ENCODE measurements around the gene PLXNA4. TPM values are rescaled to one million over a fixed set of nuclear protein-coding genes. Genes with fewer than 3 reads are reported as not detected.

PLXNA4 gene
- total RNA-seq, 3 donors from 2014 or later: 0.08 to 0.38 (median 0.08) TPM

- H3K4me1 Mint-ChIP-seq (ENCODE audit: low read depth): no peaks in the 10 kb centered on the region
- no peaks in the 10 kb centered on the region for H3K9me3 Mint-ChIP-seq
- H3K27me3 Mint-ChIP-seq (ENCODE audit: low read depth): peaks cover 7% of the 10 kb centered on the region
- ATAC-seq (no peak), DNase-seq (no peak)
- no peaks in the 10 kb centered on the region for H3K36me3 Mint-ChIP-seq (ENCODE audit: insufficient read depth)
- no peak overlapping the region for H3K4me3 Mint-ChIP-seq
Observed at GRCh38 chr7:132255898-132256297, 320.4 kb downstream of the PLXNA4 start.

DNA sequence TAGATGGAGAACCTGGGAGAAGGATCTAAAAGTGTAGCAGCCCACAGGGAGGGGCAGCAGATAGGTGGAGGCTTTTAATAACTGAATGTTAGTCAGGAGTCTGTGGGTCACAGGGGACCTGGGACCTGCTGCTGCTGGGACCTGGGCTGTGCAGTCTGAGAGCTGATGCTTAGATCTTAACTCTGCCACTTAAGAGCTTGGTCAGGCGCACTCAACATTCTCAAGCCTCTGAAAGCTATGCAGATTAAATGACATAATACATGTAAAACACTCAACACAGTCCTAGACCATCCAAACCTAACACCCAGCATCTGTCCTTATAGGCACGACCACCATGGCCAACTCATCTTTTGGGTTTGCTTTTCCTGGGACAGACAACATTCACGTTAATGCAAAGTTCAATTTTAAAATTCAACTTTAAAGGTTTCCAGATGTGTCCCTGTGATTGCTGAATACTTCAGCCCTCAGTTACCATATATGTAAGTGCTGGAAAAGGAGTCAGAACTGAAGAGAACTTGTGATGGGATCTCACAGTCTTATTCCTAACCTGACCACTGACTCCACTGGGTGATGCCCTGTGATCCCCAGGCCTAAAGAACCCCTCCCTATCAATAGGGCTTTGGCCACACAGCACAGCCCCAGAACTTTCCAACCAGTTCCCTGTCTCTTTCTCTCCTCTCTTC lies 321.0 kb downstream of the PLXNA4 start:
- ATAC-seq (no peak), DNase-seq (no peak)
- Mint-ChIP-seq H3K9me3 (no peaks in the 10 kb centered on the region), H3K4me1 (ENCODE audit: low read depth) (no peaks in the 10 kb centered on the region), H3K4me3 (no peak overlapping the region), H3K36me3 (ENCODE audit: insufficient read depth) (no peaks in the 10 kb centered on the region), H3K27me3 (ENCODE audit: low read depth) (peaks cover 7% of the 10 kb centered on the region)

DNA sequence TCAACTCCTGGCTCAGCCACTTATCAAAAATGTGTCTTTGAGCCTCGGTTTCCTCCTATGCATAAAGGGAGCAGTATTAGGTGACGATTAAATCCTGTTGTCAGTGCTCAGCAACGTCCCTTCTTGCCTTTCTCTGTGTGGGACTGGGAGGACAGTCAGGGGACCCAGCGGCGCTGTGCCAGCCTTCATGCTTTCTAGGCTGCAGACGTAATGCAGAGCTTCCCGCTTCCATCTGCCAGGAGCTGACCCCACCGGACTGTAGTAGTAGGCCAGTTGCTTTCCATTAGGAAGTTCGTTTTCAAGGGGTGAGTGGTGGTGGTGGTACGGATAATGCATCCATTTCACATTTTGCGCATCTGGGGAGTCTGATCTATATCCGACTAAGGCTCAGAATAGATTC lies 321.8 kb downstream of the PLXNA4 start:
- no peak overlapping the region for H3K4me3 Mint-ChIP-seq
- H3K27me3 Mint-ChIP-seq (ENCODE audit: low read depth): peaks cover 11% of the 10 kb centered on the region
- no peaks in the 10 kb centered on the region for H3K9me3 Mint-ChIP-seq
- no peaks in the 10 kb centered on the region for H3K36me3 Mint-ChIP-seq (ENCODE audit: insufficient read depth)
- no peak for DNase-seq
- ATAC-seq: no peak
- H3K4me1 Mint-ChIP-seq (ENCODE audit: low read depth): no peaks in the 10 kb centered on the region

DNA sequence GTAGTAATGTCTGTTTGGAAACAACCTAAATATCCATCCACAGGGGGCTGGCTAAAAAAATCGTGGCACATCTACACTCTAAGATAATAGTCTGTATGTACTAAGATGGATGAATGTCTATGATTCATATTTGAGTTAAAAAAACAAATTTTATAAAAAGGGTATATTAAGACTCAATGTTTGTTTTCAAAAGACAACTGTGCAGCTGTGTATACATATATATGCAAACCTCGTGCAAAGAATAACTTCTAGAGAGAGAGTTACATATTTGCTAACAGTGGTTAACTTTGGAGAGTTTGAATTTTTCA lies 323.5 kb downstream of the PLXNA4 start:
- no peak for DNase-seq
- peaks cover 12% of the 10 kb centered on the region for H3K27me3 Mint-ChIP-seq (ENCODE audit: low read depth)
- H3K4me1 Mint-ChIP-seq (ENCODE audit: low read depth): no peaks in the 10 kb centered on the region
- no peaks in the 10 kb centered on the region for H3K9me3 Mint-ChIP-seq
- H3K36me3 Mint-ChIP-seq (ENCODE audit: insufficient read depth): peaks cover 2% of the 10 kb centered on the region
- no peak for ATAC-seq
- H3K4me3 Mint-ChIP-seq: no peak overlapping the region

- Mint-ChIP-seq H3K9me3 (no peaks in the 10 kb centered on the region), H3K36me3 (ENCODE audit: insufficient read depth) (peaks cover 2% of the 10 kb centered on the region), H3K4me1 (ENCODE audit: low read depth) (no peaks in the 10 kb centered on the region), H3K4me3 (no peak overlapping the region), H3K27me3 (ENCODE audit: low read depth) (peaks cover 13% of the 10 kb centered on the region)
- DNase-seq (no peak), ATAC-seq (no peak)
Observed at GRCh38 chr7:132251327-132251659, 325.0 kb downstream of the PLXNA4 start.

- peaks cover 13% of the 10 kb centered on the region for H3K27me3 Mint-ChIP-seq (ENCODE audit: low read depth)
- no peaks in the 10 kb centered on the region for H3K4me1 Mint-ChIP-seq (ENCODE audit: low read depth)
- peaks cover 2% of the 10 kb centered on the region for H3K36me3 Mint-ChIP-seq (ENCODE audit: insufficient read depth)
- no peak overlapping the region for H3K4me3 Mint-ChIP-seq
- ATAC-seq: no peak
- no peak for DNase-seq
- peaks cover under 1% of the 10 kb centered on the region for H3K9me3 Mint-ChIP-seq
Observed at GRCh38 chr7:132250480-132251326, 325.6 kb downstream of the PLXNA4 start.

DNA sequence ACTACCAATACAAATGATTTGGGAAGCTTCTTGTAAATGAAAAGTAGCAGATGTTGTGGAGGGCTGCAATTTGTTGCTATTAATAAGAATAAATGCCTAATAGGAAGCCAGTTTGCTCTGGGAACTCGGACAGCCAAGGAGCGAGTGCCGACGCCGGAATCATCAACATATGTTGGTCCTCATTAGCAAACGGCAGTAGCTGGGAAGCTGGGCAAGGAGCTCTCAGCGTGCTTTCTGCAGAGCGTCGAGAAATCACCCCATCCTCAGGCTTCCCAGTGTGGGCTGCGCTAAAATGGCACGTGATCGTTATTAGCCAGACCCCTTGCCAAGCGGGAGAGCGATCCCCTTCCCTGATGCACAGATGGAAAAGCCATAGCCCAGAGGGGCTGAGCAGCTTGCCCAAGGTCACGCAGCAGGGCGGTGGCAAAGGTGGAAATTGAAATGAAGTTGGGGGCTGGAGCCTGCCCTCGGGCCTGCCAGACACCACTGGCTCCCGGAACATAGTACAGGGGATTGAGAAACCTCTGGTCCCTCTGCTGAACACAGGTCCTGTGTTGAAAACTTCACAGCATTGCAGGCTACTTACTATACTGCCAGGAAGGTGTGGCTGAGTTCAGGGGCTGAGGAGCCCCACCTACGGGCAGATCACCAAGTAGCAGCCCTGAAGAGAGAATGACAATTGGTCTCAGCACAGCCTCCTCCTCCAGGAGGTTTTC lies 326.9 kb downstream of the PLXNA4 start:
- peaks cover 2% of the 10 kb centered on the region for H3K36me3 Mint-ChIP-seq (ENCODE audit: insufficient read depth)
- DNase-seq: no peak
- no peaks in the 10 kb centered on the region for H3K4me1 Mint-ChIP-seq (ENCODE audit: low read depth)
- no peak overlapping the region for H3K4me3 Mint-ChIP-seq
- ATAC-seq: no peak
- H3K27me3 Mint-ChIP-seq (ENCODE audit: low read depth): peaks cover 13% of the 10 kb centered on the region
- peaks cover 3% of the 10 kb centered on the region for H3K9me3 Mint-ChIP-seq

- no peak for ATAC-seq
- Mint-ChIP-seq H3K36me3 (ENCODE audit: insufficient read depth) (peaks cover 2% of the 10 kb centered on the region), H3K4me1 (ENCODE audit: low read depth) (no peaks in the 10 kb centered on the region), H3K4me3 (no peak overlapping the region), H3K9me3 (peaks cover 3% of the 10 kb centered on the region), H3K27me3 (ENCODE audit: low read depth) (peaks cover 10% of the 10 kb centered on the region)
- DNase-seq: no peak
Observed at GRCh38 chr7:132248841-132249240, 327.4 kb downstream of the PLXNA4 start.

DNA sequence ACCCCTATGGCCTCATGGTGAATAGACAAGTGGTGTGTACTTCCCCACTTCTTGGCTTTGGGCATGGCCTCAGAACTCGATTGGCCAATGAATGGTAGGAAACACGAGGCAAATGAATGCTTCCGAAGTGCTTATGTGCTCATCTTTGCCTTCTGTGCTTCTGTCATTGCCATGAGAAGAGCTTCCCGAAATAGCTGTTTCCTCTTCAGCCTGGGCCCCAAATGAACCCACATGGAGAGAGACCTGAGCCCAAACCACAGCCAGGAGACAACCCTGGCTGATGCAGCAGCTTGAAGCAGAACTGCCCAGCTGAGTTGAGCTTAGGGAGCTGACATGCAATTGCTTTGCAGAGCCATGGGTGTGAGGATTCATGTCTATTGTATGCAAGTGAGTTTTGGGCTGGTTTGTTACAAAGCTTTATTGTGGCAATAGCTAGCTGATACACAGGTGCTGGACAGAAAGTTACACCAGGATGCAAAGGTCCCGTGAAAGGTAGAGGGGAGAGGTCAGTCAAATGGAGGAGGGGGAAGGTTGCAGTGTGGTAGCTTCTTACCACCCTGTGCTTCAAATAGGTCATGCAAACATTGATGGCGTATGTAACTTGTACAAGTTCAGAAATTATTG lies 328.2 kb downstream of the PLXNA4 start:
- H3K36me3 Mint-ChIP-seq (ENCODE audit: insufficient read depth): peaks cover 2% of the 10 kb centered on the region
- H3K4me1 Mint-ChIP-seq (ENCODE audit: low read depth): no peaks in the 10 kb centered on the region
- peaks cover 3% of the 10 kb centered on the region for H3K9me3 Mint-ChIP-seq
- ATAC-seq: no peak
- H3K27me3 Mint-ChIP-seq (ENCODE audit: low read depth): peaks cover 9% of the 10 kb centered on the region
- H3K4me3 Mint-ChIP-seq: no peak overlapping the region
- no peak for DNase-seq

GRCh38 chr7:132246591-132246990 lies 329.7 kb downstream of the PLXNA4 start:
- ATAC-seq: no peak
- Mint-ChIP-seq H3K36me3 (ENCODE audit: insufficient read depth) (peaks cover 2% of the 10 kb centered on the region), H3K4me1 (ENCODE audit: low read depth) (no peaks in the 10 kb centered on the region), H3K4me3 (no peak overlapping the region), H3K9me3 (peaks cover 3% of the 10 kb centered on the region), H3K27me3 (ENCODE audit: low read depth) (peaks cover 9% of the 10 kb centered on the region)
- DNase-seq: no peak

DNA sequence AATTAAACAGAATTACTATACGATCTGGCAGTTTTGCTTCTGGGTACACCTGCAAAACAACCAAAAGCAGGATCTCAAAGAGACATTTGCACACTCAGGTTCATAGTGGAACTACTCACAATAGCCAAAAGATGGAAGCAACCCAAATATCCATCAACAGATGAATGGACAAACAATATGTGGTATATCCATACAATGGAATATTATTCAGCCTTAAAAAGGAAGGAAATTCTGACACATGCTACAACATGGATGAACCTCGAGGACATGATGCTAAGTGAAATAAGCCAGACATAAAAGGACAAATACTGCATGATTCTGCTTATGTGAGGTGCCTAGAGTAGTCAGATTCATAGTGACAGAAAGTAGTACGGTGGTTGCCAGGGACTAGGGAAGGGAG lies 330.7 kb downstream of the PLXNA4 start:
- H3K36me3 Mint-ChIP-seq (ENCODE audit: insufficient read depth): peaks cover 2% of the 10 kb centered on the region
- H3K27me3 Mint-ChIP-seq (ENCODE audit: low read depth): peaks cover 7% of the 10 kb centered on the region
- H3K4me3 Mint-ChIP-seq: no peak overlapping the region
- no peaks in the 10 kb centered on the region for H3K4me1 Mint-ChIP-seq (ENCODE audit: low read depth)
- no peak for DNase-seq
- peaks cover 3% of the 10 kb centered on the region for H3K9me3 Mint-ChIP-seq
- ATAC-seq: no peak

- no peak for DNase-seq
- H3K4me3 Mint-ChIP-seq: no peak overlapping the region
Observed at GRCh38 chr7:132244903-132245480, 331.3 kb downstream of the PLXNA4 start.

DNA sequence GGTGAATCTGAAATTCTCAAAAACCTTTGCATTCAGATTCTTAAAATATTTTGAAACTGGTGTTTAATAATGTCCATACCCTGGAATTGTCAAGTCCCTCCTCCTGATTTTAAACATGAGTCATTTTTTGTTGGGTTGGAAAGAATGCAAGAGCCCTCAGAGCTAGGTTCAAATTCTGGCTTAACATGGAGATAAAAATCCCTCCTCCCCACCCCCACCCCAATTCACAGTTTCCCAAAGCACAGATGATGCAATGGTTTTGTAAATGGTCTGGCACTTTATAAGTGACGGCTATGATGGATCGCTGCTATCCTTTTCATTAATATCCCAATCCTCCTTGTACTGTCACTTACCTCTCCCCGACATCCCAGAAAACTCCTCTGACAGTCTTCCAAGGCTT lies 332.8 kb downstream of the PLXNA4 start:
- H3K4me3 Mint-ChIP-seq: no peak overlapping the region

More at GRCh38 chr7:132244903-132245480, 331.3 kb downstream of the PLXNA4 start:
- Mint-ChIP-seq H3K4me1 (ENCODE audit: low read depth) (no peaks in the 10 kb centered on the region), H3K27me3 (ENCODE audit: low read depth) (peaks cover 5% of the 10 kb centered on the region), H3K9me3 (peaks cover 3% of the 10 kb centered on the region), H3K36me3 (ENCODE audit: insufficient read depth) (peaks cover 2% of the 10 kb centered on the region)
- ATAC-seq: no peak

DNA sequence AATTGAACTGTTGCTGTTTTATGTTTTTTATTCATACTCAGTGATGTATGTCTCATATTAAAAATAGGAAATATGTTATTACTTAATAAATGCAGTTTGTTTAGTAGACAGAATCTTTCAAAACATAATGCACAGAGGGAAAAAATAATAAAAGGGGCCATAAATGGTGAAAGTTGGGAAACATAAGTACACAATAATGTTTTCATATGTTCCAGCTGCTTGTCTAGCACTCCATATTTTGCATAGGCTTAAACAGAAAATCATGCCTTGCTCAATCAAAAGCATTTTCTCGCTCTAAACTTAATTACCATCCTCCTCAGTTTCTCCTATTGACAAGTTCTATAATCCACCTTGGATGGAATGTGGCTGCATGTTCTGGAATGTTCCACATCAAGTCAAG lies 333.2 kb downstream of the PLXNA4 start:
- DNase-seq (no peak), ATAC-seq (no peak)
- Mint-ChIP-seq H3K4me1 (ENCODE audit: low read depth) (no peaks in the 10 kb centered on the region), H3K9me3 (peaks cover 3% of the 10 kb centered on the region), H3K27me3 (ENCODE audit: low read depth) (peaks cover 1% of the 10 kb centered on the region), H3K36me3 (ENCODE audit: insufficient read depth) (no peaks in the 10 kb centered on the region), H3K4me3 (no peak overlapping the region)

More for the DNA sequence above, 332.8 kb downstream of the PLXNA4 start:
- DNase-seq (no peak), ATAC-seq (no peak)
- Mint-ChIP-seq H3K27me3 (ENCODE audit: low read depth) (peaks cover 3% of the 10 kb centered on the region), H3K9me3 (peaks cover 3% of the 10 kb centered on the region), H3K4me1 (ENCODE audit: low read depth) (no peaks in the 10 kb centered on the region), H3K36me3 (ENCODE audit: insufficient read depth) (peaks cover 2% of the 10 kb centered on the region)
